Hematopoietic multipotent progenitor cell treated with erythropoietin and hydrocortisone succinate and interleukin-3 and kit ligand, for 17 days (in vitro differentiated cells): ENCODE measurements around the gene SLC7A10.
"Not testable (repeated sequence)": the region's sequence is repeated elsewhere in the genome, so short reads cannot be mapped to it uniquely, and the experiment has no call there.

Source experiments
- DNase-seq: peaks from one replicate; pipeline ENCODE4 v3.0.0-alpha.2; 2015; ENCODE audit warnings: low spot score

SLC7A10 gene

GRCh38 chr19:33215438-33216197, 10.0 kb downstream of the SLC7A10 start:
- no peak for DNase-seq

- DNase-seq: no peak
Observed at GRCh38 chr19:33214596-33214995, 11.1 kb downstream of the SLC7A10 start.

- DNase-seq: no peak
Observed at GRCh38 chr19:33212436-33213172, 13.0 kb downstream of the SLC7A10 start.

- no peak for DNase-seq
Observed at GRCh38 chr19:33211794-33212435, 13.7 kb downstream of the SLC7A10 start.

- no peak for DNase-seq
Observed at GRCh38 chr19:33210266-33210940, 15.2 kb downstream of the SLC7A10 start.

- not testable (repeated sequence) for DNase-seq
Observed at GRCh38 chr19:33209850-33210230, 15.8 kb downstream of the SLC7A10 start.

GRCh38 chr19:33208904-33209849, 16.5 kb downstream of the SLC7A10 start:
- DNase-seq: no peak

GRCh38 chr19:33208371-33208895, 17.2 kb downstream of the SLC7A10 start:
- no peak for DNase-seq

GRCh38 chr19:33207903-33208302, 17.7 kb downstream of the SLC7A10 start:
- DNase-seq: no peak

GRCh38 chr19:33207040-33207620, 18.5 kb downstream of the SLC7A10 start:
- no peak for DNase-seq

- no peak for DNase-seq
Observed at GRCh38 chr19:33206261-33207039, 19.2 kb downstream of the SLC7A10 start.

- no peak for DNase-seq
Observed at GRCh38 chr19:33205531-33206260, 20.0 kb downstream of the SLC7A10 start.

GRCh38 chr19:33205110-33205509, 20.5 kb downstream of the SLC7A10 start:
- DNase-seq: no peak

GRCh38 chr19:33204136-33204973, 21.3 kb downstream of the SLC7A10 start:
- no peak for DNase-seq

- no peak for DNase-seq
Observed at GRCh38 chr19:33203529-33203928, 22.1 kb downstream of the SLC7A10 start.

- no peak for DNase-seq
Observed at GRCh38 chr19:33202546-33203507, 22.8 kb downstream of the SLC7A10 start.
